HG02623 (cell line): ENCODE data around the gene DDX10.

Experiments used
- ATAC-seq: cut with Tn5 transposase; IDR thresholded peaks from one replicate; pipeline ENCODE4 v1.9.1; 2021; ENCODE audit warnings: moderate library complexity; ENCODE audit not compliant: unreplicated experiment

DDX10 gene

DNA sequence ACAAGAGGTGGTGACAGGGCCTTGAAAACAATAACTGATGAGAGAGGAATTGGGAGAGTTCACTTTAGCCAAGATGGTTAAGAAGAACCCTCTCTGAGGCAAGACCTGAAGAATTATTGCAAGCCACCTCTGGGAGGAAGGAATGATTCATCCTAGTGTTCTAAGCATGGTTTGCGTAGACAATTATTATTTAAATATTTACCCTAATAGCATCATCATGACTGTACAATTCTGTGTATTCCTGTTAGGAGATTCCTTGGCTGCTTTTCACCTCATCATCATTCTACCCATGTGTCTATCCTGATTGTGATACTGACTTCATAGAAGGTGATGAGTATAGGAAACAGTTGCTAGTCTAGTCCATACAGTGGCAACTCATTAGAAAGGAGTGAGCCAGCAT, 264.4 kb downstream of the DDX10 start:
- ATAC-seq: no peak

DNA sequence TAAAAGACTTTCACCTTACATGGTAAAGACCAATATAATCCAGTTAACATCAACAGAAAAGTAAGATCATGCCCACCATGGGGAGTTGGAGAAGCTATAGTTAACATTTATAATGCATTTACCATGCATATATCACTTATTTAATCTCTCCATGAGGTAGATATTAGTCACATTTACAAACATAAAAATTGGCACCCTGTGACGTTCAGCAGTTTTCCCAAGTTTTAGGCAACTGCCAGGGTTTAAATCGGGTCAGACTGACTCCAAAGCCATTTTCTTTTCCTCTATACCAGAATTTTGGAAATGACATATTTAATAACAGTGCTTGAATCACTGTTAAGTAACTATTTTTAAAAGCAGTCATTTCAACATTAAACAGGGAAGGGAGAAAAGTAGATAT, 266.3 kb downstream of the DDX10 start:
- no peak for ATAC-seq

DNA sequence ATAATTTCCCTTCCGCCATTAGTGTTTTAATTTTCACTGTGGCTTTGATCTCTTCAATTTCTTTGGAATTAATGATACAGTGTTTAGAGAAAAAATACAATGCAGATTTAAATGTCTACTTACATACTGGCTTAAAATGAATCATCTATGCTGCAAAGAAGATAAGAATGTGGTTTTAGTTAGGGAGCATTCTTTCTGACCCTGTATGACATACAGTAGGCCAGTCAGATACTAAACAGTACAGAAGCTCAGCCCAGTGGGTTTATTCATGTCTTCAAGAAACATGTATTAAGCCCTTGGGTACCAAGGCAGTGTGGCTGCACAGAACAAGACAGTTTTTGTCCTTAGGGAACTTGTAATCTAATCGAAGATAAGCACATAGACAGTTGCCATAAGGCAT, 268.8 kb downstream of the DDX10 start:
- no peak for ATAC-seq

DNA sequence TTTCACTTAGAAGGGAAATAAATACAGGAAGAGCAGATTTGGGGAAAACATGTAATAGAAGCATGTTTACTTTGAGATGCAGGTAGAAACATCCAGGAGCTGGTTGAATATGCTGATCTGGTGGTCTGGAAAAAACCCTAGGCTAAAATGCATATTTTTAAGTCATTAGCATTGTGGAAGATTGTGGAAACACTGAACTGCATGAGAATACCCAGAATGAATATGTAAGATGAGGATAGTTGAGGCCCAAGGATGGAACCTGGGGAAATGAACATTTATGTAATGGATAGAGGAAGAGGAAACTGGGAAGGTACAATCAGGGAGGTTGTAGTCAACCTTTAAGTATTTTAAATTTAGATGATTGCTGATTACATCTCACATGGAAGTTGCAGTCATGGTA, 269.4 kb downstream of the DDX10 start:
- ATAC-seq: no peak

DNA sequence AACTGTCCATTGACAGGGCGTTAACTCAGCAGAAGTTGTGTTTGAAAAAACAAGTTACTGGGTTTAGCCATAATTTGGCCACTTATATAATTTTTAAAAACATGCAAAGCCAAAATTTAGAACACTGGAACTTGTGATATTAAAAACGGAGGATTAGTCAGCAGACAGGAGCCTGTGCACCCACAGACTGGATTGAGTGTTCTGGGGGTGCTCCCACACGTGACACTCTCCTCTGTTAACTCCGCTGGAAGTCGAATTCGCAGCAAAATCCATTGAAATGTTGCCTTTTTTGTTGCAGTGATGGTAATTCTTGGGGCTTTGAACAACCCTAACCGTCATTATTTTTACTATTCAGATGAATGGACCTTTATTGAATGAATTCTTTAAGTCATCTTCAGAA, 269.8 kb downstream of the DDX10 start:
- no peak for ATAC-seq

DNA sequence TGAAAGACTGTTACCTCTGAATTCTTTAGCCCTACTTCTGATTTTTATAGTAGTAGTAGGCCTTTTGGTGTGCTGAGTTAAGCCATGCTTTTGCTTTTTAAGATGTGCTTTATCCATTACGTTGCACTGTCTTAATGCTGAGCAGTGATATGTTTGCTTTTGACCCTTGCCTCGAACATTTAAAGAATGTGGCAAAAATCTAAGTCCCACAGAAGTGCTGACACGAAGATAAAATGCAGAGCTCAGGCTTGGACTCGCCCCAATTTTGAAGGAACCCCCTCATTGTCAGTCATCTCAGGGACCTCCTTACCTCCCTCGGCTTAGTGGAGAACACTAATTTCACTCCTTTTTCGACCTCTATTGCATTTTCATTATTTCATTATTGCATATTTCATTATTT, 272.9 kb downstream of the DDX10 start:
- ATAC-seq: no peak

DNA sequence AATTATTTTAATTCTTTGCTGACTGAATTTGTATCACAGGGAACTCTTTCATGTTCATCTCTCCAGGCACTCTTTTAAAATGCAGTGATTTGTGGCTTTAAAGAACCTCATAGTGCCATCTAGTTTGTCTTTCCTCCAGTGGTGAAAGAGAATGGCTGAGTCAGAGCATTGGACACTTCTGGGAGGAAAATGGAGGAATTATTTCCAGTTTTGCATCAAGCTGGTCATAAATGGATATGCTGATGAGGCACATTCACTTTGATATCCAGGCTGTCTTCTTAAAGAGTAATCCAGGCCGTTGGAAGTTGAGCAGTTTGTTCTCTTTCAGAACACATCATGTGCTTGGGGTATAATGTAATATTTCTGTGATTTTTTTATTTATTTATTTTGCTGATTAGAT, 273.7 kb downstream of the DDX10 start:
- ATAC-seq: no peak

DNA sequence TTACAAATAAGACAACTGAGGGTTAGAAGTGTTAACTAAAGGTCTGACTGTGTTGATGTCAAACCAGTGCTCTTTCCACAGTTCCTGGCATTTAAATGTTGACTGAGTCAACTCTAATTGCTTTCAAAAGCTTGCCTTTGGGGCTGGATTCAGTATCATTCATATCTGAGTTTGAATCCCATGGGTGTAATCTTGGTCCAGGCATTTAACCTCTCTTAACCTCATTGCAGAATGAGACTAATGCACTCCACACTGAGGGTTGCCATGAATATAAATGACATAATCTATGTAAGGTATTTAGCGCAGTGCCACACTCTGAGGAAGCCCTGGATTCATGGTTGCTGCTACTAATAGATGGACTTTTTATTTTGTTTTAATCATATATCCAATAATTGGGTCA, 274.3 kb downstream of the DDX10 start:
- ATAC-seq: no peak

DNA sequence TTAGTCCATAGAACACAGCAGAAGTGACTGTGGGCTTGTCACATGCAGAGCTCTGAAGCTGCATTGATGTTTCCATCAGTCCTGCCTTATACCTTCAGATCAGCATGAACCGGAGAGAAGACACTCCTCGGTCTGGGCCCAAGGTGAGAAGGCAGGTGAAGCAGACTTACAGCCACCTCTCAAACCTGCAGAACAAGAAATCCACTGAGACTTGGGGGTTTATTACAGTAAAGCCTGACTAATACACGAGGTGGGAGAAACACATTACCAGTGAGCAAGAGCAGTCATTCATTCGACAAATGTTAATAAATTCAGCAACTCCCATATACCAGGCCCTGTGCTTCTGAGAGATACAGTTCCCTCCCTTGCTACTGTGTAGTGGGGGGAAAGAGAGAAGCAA, 279.0 kb downstream of the DDX10 start:
- no peak for ATAC-seq

DNA sequence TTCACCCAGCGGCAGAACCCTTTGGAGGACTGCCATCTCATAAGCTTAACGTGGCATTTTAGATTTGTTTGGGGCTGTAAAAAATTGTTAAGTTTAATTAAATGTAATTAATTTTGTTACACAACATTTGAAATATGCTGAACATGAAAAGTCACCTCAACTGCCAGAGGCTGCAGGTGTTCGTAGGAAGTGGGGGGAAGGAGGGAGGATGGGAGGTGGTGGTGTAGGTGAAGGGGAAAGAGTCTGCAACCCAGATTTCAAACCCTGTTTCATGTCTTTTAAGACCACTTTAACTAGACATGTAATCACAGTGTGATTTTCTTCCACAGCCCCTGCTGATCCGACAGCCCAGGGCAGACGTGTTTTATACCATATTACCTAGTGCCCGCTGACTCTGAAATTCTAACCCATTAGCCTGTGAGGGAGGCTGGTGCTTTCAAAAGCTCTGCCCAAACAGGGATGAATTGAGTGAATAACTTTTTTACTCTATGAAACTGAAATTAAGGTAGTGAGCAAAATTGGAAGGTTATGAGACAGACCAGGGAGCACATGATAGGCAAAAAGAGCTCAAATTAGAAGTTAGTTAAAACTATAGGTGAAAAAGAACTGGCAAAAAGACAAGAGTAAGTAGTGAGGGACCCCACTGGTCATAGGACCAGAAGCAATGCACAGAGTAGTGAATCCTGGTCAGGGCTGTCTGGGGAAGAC, 279.8 kb downstream of the DDX10 start:
- ATAC-seq: no peak

DNA sequence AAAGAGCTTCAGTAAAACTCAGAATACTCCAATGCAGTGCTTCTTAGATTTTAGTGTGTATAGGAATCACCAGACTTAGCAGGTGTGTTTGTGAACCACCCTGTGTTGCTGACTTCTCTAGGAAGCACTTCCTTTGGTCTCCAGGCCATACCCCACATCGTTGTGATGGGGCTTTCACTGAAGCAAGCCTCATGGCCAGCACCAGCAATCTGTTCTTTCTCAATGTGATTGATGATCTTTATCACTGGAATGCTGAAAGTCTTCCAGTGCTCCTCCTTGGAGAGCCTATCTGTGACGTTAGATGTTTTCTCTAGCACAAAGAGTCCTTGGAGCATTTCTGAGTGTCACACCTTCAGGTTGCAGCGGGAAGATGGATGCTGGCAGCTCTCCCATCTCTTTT, 280.5 kb downstream of the DDX10 start:
- no peak for ATAC-seq

DNA sequence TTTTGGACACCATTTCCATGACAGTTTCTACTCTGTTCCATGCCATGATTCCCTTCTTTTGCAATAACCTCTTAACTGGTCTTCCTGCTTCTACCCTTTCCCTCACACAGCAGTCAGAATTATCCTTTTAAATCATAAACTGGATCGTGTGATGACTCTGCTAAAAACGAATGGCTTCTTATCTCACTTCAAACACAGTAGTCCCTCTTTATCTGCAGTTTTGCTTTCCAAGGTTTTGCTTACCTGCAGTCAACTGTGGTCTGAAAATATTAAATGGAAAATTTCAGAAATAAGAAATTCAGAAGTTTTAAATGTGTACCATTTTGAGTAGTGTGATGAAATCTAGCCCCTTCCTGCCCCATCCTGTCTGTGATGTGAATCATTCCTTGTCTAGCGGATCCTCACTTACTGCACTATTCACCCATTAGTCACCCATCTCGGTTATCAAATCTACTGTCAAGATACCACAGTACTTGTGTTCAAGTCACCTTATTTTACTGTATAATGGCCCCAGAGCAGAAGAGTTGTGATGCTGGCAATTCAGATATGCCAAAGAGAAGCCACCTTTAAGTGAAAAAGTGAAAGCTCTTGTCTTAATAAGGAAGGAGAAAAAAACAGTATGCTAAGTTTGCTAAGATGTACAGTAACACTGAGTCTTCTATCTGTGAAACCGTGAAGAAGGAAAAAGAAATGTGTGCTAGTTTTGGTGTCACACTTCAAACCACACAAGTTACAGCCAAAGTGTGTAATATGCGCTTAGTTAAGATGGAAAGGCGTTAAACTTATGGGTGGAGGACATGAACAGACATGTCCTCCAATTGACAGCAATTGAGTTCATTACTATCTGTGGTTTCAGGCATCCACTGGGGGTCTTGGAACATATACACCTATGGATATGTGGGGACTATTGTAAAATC, 283.0 kb downstream of the DDX10 start:
- ATAC-seq: no peak

DNA sequence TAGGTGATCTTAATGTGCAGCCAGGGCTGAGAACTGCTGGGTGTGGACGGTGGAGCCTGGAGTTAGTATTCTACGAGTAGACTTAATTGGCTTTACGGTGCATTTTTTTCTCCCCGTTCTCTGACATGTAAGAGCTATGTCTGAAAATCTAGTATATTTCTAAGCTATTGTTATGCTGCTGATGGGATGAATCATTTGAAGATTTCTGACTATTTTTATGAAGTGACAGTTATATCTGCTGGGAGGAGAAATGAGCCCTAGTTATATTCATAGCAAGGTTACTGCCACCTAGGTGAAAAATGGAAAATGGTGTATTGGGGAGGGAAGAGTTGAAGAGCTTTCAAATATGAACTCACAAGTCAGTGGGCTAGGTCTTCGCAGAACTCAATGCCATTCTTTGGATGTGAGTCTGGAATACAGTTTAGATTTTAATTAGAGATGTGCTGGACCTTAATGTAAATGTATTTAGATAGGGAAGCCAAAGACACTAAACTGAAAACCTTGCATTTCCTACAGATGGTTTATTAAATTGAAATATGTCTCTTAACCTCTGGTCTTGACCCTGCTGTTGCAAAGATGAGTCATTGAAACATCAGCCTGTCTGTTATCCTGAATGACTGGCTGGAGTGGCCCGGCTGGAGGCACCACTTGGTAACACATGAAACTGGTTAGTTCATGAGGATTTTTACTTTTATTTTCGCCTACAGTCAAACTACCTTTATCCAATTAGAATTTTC, 293.7 kb downstream of the DDX10 start:
- peak; percentile 68 for ATAC-seq

DNA sequence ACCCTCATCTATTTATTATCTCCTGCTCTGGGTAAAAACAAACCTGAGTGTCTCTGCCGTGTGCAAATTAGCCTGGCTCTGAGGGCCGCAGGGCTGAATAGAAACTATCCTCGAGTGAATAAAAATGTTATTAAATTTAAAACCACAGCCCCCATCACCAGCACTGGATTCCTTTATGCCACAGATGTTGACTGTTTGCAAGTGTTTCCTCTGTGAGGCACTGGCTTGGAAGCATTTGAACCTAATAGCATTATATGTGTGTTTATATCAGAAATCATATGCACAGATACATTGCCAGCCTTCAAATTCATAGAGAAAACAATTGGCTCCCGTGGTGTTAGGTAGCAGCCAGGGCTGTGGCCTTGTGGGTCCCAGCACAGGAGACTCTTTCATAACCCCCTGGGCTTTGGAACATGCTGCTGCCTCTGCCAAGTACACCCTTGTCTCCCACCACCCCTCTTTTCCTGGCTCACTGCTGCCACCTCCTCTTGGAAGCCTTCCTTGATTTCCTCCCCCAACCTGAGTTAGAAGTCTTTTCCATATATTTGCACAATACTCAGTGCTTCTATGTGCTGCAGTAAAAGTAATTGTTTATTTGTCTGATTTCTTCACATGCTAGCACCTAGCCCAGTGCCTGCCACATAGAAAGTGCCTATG, 294.4 kb downstream of the DDX10 start:
- no peak for ATAC-seq

DNA sequence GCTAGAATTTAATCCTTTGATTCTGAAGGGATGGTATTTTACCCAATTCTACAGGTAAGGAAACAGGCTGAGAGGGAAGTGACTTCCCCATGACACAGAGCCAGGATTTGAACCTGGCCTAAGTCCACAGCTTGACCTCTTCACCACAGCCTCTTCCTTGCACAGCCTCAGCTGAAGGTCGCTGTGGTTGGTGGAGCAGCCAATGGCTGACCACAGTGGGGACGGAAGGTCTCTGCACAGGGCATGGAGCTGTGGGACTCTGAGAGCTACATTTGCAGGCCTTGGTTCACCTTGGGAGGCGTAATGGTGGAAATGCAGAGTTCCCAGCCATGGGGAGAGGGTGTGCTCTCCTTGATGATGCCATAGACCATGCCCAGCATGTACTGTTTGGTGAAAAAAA, 295.0 kb downstream of the DDX10 start:
- ATAC-seq: no peak

DNA sequence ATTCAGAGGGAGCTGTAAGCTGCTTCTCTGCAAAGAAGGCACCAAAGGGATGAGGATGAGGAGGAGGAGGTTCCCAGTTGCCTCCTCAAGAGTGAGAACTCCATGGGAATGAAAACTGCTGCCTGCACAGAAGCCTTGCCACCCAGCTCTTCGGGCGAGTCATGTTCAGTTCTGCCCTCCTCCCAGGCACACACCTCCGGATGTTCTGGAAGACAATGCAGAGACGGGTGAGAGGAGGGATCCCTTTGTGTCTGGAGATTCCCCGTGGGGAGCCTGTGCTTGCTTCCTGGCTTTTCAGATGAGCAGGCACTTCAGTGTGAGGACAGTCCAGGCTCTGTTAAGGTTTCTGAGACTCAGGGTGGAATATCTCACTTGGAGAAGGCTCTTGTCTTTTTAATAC, 295.6 kb downstream of the DDX10 start:
- no peak for ATAC-seq

DNA sequence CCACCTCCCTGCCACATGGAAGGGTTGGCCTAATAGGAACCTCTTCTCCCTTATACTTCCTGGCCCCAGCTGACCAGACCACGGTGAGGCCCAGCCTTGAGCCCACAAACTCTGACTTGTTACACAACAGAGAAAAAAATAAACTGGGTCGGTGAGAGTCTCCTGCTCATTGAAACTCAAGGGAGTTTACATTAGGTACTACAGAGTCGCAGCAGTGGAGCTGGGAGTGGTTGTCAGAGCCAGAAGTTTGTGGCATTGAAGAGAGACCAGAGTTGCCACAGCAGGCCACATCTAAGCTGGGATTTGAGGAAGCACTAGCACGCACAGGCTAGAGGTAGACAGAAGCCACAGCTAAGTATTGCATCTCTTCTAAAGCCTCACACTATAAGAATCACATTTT, 296.2 kb downstream of the DDX10 start:
- no peak for ATAC-seq

DNA sequence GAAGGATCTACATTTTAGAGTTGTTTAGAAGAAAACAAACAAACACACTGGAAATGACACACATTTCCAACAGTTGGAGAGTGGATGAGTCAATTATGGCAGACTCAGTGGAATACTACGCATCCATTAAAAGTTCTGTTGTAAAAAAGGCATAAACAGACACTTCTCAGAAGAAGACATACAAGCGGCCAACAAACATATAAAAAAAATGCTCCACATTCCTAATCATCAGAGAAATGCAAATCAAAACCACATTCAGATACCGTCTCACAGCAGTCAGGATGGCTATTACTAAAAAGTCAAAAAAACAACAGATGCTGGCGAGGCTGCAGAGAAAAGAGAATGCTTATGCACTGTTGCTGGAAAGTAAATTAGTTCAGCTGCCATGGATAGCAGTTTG, 298.2 kb downstream of the DDX10 start:
- no peak for ATAC-seq

DNA sequence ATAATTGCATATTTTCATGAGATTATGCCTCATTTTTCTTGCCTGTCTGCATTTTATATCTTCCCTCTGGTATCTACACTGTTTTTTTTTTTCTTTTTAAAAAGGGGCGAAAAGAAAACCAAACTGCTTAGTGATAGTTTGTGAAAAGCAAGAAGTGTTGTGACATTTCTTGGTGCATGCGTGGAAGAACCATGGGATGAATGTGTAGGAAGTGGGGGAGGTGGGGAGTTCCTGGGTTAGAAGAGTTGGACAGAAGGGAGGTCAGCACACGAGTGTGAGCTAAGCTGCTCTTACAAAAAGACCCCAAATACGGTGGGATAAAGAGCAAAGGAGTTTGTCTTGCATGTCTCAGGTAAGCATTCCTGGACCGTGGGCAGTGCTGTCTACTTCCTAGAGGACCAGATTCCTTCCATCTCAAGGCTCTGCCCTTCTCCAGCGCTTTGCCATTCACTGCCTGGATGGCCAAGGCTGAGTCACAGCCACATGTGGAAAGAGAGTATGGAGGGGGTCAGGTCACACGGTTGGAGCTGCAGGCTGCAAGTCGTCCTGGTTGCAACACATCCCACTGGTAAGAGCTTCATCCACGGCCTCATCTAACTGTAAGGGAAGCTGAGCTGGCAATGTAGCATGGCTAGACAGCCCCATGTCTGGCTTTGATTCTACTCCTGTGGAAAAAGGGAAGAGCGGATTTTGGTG, 300.6 kb downstream of the DDX10 start:
- ATAC-seq: no peak

DNA sequence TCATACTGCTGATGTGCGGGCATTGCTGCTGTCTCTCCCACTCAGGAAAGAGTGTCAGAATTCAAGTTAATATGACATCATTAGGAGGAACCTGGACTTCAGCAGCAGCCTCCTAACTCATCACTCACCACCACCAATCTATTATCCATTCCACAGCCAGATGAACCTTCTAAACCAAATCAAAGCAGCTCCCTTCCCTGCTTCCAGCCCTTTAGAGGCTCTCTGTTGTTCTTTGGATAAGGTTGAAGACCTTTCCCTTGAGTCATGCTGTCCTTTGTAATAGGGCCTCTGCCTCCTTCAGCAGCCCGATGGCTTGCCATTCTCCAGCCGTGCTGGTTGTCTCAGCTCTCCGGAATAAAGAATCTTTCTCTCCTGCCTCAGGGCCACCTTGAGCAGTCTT, 301.3 kb downstream of the DDX10 start:
- ATAC-seq: no peak

DNA sequence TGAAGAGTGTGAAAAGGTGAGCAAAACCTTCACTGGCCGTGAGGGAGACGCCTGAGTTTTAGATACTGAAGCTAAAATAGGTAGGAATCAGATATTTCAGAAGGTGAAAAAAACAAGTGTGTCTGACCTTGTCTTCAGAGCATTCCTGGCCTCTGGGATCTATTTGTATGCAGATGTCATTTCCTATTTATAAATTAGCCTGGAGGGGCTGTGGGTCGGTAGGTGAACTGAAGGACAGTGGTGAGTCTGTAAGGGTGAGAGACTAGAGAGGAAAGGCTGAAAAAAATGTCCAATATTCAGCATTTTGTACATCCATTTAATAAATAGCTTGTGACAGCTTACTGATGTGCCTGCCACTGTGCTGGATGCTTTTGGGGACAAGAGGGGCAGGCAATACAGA, 302.1 kb downstream of the DDX10 start:
- ATAC-seq: no peak
